GM18511 (cell line): ENCODE measurements around the gene PICALM.
"Not testable (repeated sequence)": the region's sequence is repeated elsewhere in the genome, so short reads cannot be mapped to it uniquely, and the experiment has no call there.

ENCODE experiments used
- ATAC-seq: cut with Tn5 transposase; IDR thresholded peaks from one replicate; pipeline ENCODE4 v1.9.1; 2021; ENCODE audit warnings: mild to moderate bottlenecking, moderate library complexity; ENCODE audit not compliant: unreplicated experiment

PICALM gene

GRCh38 chr11:86068951-86069407 lies at the start of gene PICALM:
Gene PICALM, minus strand, starts transcription at chr11:86069084. Its CDS starts 304 bp downstream, at chr11:86068780.
- ATAC-seq, result peak; percentile 85

- ATAC-seq, result no peak
These were observed 49.4 kb upstream of the PICALM start for GRCh38 chr11:86118253-86118652.

- ATAC-seq, result no peak
These were observed 48.8 kb upstream of the PICALM start for GRCh38 chr11:86117712-86118063.

GRCh38 chr11:86117001-86117711 lies 48.3 kb upstream of the PICALM start:
- ATAC-seq, result no peak

DNA sequence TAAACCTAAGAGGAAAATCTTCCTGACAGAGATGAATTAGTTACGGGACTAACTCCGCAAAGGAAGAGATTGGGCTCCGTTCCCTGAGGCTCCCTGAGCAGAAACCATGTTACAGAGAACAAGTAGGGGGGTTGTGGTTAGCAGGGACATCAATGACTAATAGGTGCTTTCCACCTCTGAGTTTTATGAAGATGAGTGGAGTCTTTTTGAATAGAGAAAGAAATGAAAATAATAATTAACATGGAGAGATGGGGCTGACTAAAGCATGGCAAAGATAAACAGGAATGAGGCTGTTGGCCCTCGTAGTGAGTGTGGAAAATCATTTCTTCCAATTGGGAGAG lies 47.5 kb upstream of the PICALM start:
- ATAC-seq, result peak; percentile 88

- peak; percentile 48 for ATAC-seq
These were observed 46.9 kb upstream of the PICALM start for GRCh38 chr11:86115542-86116385.

GRCh38 chr11:86108890-86109638 lies 40.2 kb upstream of the PICALM start:
- no peak for ATAC-seq

DNA sequence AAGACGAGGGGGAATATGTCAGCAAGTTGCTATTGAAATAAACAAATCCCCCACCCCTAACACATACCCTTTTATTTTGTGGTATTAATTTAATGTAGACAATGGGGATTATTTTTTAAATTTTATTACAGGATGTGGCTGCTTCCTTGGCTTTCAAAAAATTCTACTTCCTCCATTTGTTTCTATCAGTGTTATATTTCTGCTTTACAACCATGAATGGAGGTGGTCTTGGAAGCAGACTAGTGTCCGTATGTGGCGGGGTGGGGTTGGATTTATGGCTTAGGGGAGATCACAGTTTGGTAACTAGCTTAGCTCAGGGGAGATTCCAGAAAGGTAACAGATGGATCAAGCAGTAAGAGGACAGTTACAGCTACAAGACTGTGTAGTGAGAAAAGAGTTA lies 39.3 kb upstream of the PICALM start:
- ATAC-seq, result no peak

DNA sequence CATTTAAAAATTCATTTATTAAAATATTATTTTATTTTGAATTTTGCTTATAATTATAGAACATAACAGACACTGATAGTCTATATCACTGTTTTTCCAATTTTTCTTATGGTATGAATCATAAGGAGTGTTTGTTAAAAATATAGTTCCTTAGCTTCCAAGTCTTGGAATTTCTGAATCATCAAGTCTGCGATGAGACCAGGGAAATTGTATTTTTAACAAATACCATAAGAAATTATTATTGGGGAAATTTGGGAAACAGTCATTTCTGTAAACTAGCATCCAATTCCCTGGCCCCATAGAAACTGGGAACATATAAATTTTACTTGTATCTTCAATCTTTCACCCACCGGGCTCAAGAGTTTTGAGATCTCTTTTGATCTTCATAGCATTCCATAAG lies 38.0 kb upstream of the PICALM start:
- ATAC-seq, result no peak

GRCh38 chr11:86106031-86106430 lies 37.1 kb upstream of the PICALM start:
- ATAC-seq, result not testable (repeated sequence)

DNA sequence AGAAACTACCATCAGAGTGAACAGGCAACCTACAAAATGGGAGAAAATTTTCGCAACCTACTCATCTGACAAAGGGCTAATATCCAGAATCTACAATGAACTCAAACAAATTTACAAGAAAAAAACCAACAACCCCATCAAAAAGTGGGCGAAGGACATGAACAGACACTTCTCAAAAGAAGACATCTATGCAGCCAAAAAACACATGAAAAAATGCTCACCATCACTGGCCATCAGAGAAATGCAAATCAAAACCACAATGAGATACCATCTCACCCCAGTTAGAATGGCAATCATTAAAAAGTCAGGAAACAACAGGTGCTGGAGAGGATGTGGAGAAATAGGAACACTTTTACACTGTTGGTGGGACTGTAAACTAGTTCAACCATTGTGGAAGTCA lies 36.7 kb upstream of the PICALM start:
- ATAC-seq, result not testable (repeated sequence)

DNA sequence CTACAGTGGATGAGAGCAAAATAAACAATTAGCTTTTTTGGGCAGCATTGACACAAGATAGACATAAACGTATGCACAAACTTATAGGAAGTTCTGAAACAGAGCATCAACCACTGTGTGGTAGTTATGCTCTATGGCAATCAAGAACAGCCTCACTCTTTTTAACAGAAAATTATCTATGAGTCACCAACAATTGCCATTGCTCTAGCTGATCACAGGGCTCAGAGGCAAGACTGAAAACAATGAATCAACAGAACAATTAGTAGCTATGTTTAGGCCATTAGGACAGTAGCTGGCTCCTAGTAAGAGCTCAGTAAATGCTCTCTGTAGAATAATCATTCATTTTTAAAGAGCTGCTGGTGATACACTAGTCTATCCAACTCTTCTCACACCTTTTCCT lies 34.9 kb upstream of the PICALM start:
- ATAC-seq, result no peak

DNA sequence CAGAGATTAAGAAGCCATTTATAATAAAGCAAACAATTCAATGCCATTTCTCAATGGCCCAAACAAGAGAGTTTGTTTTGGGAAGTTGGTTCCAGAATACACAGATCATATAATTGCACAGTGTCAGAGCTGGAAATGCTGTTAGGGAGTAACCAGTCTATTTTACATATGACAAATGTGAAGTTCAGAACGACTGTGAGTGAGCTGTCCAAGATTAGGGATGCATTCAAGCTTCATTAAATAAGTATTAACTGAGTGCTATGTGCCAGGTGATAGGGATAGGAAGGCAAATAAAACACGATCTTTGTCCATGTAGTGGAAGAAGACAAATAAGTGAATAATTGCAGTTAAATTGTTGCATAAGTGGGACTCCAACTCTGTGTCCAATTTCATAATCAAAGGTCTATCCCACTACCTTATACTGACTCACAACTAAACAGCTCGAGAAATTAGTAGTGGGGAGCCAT lies 33.1 kb upstream of the PICALM start:
- ATAC-seq, result no peak

GRCh38 chr11:86101493-86101892 lies 32.6 kb upstream of the PICALM start:
- no peak for ATAC-seq

GRCh38 chr11:86099874-86100273 lies 31.0 kb upstream of the PICALM start:
- no peak for ATAC-seq

GRCh38 chr11:86097980-86098379 lies 29.1 kb upstream of the PICALM start:
- ATAC-seq, result no peak

GRCh38 chr11:86091566-86091965 lies 22.7 kb upstream of the PICALM start:
- no peak for ATAC-seq

- no peak for ATAC-seq
These were observed 22.2 kb upstream of the PICALM start for GRCh38 chr11:86091086-86091485.

GRCh38 chr11:86089659-86090058 lies 20.8 kb upstream of the PICALM start:
- ATAC-seq, result no peak

DNA sequence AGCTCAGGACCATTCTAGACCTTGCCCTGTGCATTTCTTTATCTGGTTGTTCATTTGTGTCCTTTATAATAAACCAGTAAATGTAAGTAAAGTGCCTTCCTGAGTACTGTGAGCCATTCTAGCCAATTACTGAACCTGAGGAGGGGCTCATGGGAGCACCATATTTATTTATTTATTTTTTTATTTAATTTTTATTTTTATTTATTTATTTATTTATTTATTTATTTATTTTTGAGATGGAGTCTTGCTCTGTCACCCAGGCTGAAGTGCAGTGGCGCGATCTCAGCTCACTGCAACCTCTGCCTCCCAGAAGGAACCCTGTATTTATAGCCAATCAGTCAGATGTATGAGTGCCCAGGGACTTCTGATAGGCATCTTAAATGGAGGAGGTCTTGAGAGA lies 18.8 kb upstream of the PICALM start:
- not testable (repeated sequence) for ATAC-seq

DNA sequence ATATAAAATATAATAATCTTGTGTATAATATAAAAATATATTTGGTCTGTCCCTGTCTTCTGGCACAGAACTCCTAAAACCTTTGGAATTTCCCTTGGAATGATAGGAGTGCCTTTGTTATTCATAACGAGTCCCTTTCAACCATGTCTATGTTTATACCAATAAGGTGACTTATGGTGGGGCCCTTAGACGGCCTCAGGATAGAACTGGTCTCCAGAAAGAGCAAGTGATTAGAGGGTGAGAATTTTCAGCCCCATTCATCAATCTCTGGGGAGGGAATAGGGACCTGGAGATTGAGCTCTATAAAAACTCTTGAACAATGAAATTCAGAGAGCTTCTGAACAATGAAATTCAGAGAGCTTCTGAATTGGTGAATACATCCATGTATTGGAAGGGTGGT lies 18.4 kb upstream of the PICALM start:
- ATAC-seq, result no peak
